Memory B cell (primary cell): Measurements from ENCODE around the gene BACH2.
"Not testable (repeated sequence)": the region's sequence is repeated elsewhere in the genome, so short reads cannot be mapped to it uniquely, and the experiment has no call there.

Experiments
- ATAC-seq: fragments of 150-1000 bp; cut with Tn5 transposase; 2 replicates; pipeline ENCODE4 v1.10.0; 2021; ENCODE audit warnings: low read depth, mild to moderate bottlenecking, moderate library complexity
- DNase-seq, 2 donors: peaks; one replicate each; pipeline ENCODE4 v3.0.0; 2022; ENCODE audit warnings: low spot score in 2 of 2
- H3K27ac Mint-ChIP-seq: one replicate; pipeline ENCODE4 v1.8.0; 2022; ENCODE audit warnings: mild to moderate bottlenecking, moderate library complexity, mixed read lengths
- H3K27me3 Mint-ChIP-seq: one replicate; pipeline ENCODE4 v1.8.0; 2022; ENCODE audit warnings: mixed read lengths
- H3K36me3 Mint-ChIP-seq: one replicate; pipeline ENCODE4 v1.8.0; 2022; ENCODE audit warnings: mild to moderate bottlenecking, mixed read lengths
- H3K4me1 Mint-ChIP-seq: one replicate; pipeline ENCODE4 v1.8.0; 2022; ENCODE audit warnings: mixed read lengths
- H3K4me3 Mint-ChIP-seq: one replicate; pipeline ENCODE4 v1.8.0; 2022; ENCODE audit warnings: mild to moderate bottlenecking, moderate library complexity, mixed read lengths
- H3K9me3 Mint-ChIP-seq: one replicate; pipeline ENCODE4 v1.8.0; 2022; ENCODE audit warnings: mixed read lengths

Gene BACH2

GRCh38 chr6:90296341-90297114, at the start of gene BACH2:
TSS of gene BACH2 (minus strand) at chr6:90296843. CDS start at chr6:90008844, 287,999 bp downstream.
- ATAC-seq (peak; percentile 69), DNase-seq (peak; percentile 83 to 93)
- Mint-ChIP-seq H3K27me3 (no peaks in the 10 kb centered on the region), H3K36me3 (no peaks in the 10 kb centered on the region), H3K4me1 (peaks cover 23% of the 10 kb centered on the region), H3K27ac (peak within 1 kb of the TSS; percentile 97), H3K9me3 (no peaks in the 10 kb centered on the region), H3K4me3 (peak within 1 kb of the TSS; percentile 94)

- H3K27me3 Mint-ChIP-seq = peaks cover 3% of the 10 kb centered on the region
- H3K4me1 Mint-ChIP-seq = peaks cover 10% of the 10 kb centered on the region
- no peak overlapping the region for H3K27ac Mint-ChIP-seq
- peaks cover 2% of the 10 kb centered on the region for H3K9me3 Mint-ChIP-seq
- H3K4me3 Mint-ChIP-seq = no peak overlapping the region
- no peak for DNase-seq
- no peaks in the 10 kb centered on the region for H3K36me3 Mint-ChIP-seq
- no peak for ATAC-seq
Measured at GRCh38 chr6:90343576-90343975, 46.9 kb upstream of the BACH2 start.

GRCh38 chr6:90338409-90338808, 41.8 kb upstream of the BACH2 start:
- peaks cover 2% of the 10 kb centered on the region for H3K27me3 Mint-ChIP-seq
- H3K36me3 Mint-ChIP-seq = peaks cover 6% of the 10 kb centered on the region
- ATAC-seq = no peak
- peaks cover 2% of the 10 kb centered on the region for H3K4me1 Mint-ChIP-seq
- no peak overlapping the region for H3K27ac Mint-ChIP-seq
- DNase-seq = no peak
- H3K9me3 Mint-ChIP-seq = peaks cover 5% of the 10 kb centered on the region
- no peak overlapping the region for H3K4me3 Mint-ChIP-seq

DNA sequence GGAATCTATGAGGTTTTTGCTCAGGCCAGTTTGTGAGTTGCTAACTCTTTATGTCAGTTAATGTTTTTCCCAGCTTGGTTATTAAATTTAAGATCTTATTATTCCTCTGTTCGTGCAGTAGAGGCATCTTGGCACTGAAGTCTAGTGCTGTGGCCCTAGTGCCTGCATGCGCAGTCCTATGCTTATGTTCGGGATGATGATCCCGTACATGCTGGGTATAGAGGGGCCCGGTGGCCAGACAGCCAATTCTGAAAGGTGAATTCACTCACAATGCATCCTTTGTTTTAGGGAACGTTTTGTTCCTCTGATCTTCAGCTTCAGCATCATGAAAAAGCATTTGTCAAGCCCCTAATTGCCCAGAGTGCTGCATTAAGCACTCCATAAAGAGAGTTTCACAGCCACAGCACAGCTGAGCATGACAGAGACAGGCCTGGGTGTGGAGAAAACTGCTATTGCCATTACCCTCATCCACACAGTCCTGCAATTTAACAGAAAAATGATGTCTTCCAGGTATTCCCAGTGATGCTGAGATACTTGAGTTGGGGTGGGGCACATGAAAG, 39.8 kb upstream of the BACH2 start:
- Mint-ChIP-seq H3K36me3 (peaks cover 6% of the 10 kb centered on the region), H3K27ac (no peak overlapping the region)
- no peak for ATAC-seq

DNA sequence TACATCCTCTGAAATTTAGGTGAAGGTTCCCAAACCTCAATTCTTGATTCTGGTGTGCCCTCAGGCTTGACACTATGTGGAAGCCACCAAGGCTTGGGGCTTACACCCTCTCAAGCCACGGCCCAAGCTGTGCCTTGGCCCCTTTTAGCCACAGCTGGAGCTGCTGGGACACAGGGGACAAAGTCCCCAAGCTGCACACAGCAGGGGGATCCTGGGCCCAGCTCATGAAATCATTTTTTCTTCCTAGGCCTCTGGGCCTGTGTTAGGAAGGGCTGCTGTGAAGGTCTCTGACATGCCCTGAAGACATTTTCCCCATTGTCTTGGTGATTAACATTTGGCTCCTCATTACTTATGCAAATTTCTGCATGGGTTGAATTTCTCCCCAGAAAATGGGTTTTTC, 37.3 kb upstream of the BACH2 start:
- ATAC-seq (no peak), DNase-seq (no peak)
- Mint-ChIP-seq H3K4me3 (no peak overlapping the region), H3K36me3 (peaks cover 6% of the 10 kb centered on the region), H3K27me3 (peaks cover 1% of the 10 kb centered on the region), H3K27ac (no peak overlapping the region), H3K9me3 (peaks cover 3% of the 10 kb centered on the region), H3K4me1 (peaks cover 2% of the 10 kb centered on the region)

More for the DNA sequence above, 39.8 kb upstream of the BACH2 start:
- no peak overlapping the region for H3K4me3 Mint-ChIP-seq
- peaks cover 5% of the 10 kb centered on the region for H3K9me3 Mint-ChIP-seq
- no peak for DNase-seq
- H3K4me1 Mint-ChIP-seq = no peaks in the 10 kb centered on the region
- peaks cover 1% of the 10 kb centered on the region for H3K27me3 Mint-ChIP-seq

DNA sequence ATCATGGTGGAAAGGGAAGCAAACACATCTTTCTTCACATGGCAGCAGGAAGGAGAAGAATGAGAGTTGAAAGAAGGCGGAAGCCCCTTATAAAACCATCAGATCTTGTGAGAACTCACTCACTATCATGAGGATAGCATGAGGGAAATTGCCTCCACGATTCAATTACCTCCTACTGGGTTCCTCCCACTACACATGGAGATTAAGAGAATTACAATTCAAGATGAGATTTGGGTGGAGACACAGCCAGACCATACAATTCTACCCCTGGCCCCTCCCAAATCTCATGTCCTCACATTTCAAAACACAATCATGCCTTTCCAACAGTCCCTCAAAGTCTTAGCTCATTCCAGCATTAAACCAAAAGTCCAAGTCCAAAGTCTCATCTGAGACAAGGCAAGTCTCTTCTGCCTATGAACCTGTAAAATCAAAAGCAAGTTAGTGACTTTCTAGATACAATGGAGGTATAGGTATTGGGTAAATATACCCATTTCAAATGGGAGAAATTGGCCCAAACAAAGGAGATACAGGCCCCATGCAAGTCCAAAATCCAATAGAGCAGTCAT, 36.4 kb upstream of the BACH2 start:
- not testable (repeated sequence) for H3K36me3 Mint-ChIP-seq, H3K4me1 Mint-ChIP-seq, H3K9me3 Mint-ChIP-seq, H3K27me3 Mint-ChIP-seq, ATAC-seq, DNase-seq, H3K27ac Mint-ChIP-seq, H3K4me3 Mint-ChIP-seq

- peaks cover 2% of the 10 kb centered on the region for H3K4me1 Mint-ChIP-seq
- H3K36me3 Mint-ChIP-seq = peaks cover 4% of the 10 kb centered on the region
- DNase-seq (no peak), ATAC-seq (no peak)
- no peak overlapping the region for H3K27ac Mint-ChIP-seq
- H3K9me3 Mint-ChIP-seq = peaks cover 3% of the 10 kb centered on the region
- peaks cover 1% of the 10 kb centered on the region for H3K27me3 Mint-ChIP-seq
- H3K4me3 Mint-ChIP-seq = no peak overlapping the region
Measured at GRCh38 chr6:90329386-90330077, 32.9 kb upstream of the BACH2 start.

GRCh38 chr6:90328004-90328403, 31.4 kb upstream of the BACH2 start:
- H3K4me3 Mint-ChIP-seq = no peak overlapping the region
- no peak for DNase-seq
- H3K9me3 Mint-ChIP-seq = no peaks in the 10 kb centered on the region
- H3K27ac Mint-ChIP-seq = no peak overlapping the region
- H3K4me1 Mint-ChIP-seq = peaks cover 2% of the 10 kb centered on the region
- ATAC-seq = no peak
- H3K36me3 Mint-ChIP-seq = no peaks in the 10 kb centered on the region
- H3K27me3 Mint-ChIP-seq = peaks cover 1% of the 10 kb centered on the region

- H3K9me3 Mint-ChIP-seq = no peaks in the 10 kb centered on the region
- H3K27ac Mint-ChIP-seq = no peak overlapping the region
- peaks cover 2% of the 10 kb centered on the region for H3K4me1 Mint-ChIP-seq
- no peak overlapping the region for H3K4me3 Mint-ChIP-seq
- H3K27me3 Mint-ChIP-seq = no peaks in the 10 kb centered on the region
- DNase-seq = no peak
- H3K36me3 Mint-ChIP-seq = no peaks in the 10 kb centered on the region
- peak; percentile 49 for ATAC-seq
Measured at GRCh38 chr6:90326404-90327057, 29.9 kb upstream of the BACH2 start.

DNA sequence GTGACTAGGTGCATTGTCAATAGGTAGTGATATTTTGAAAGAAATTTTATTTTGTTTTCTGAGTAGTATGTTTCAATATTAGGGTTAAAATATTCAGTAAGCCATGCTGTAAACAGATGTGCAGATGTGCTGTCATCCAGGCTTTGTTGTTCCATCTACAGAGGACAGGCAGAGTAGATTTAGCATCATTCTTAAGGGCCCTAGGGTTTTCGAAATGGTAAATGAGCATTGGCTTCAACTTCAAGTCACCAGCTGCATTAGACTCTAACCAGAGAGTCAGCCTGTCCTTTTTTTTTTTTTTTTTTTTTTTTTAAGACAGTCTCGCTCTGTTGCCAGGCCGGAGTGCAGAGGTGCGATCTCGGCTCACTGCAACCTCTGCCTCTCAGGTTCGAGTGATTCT, 27.1 kb upstream of the BACH2 start:
- DNase-seq = no peak
- no peaks in the 10 kb centered on the region for H3K9me3 Mint-ChIP-seq
- no peak for ATAC-seq
- no peak overlapping the region for H3K27ac Mint-ChIP-seq
- H3K27me3 Mint-ChIP-seq = no peaks in the 10 kb centered on the region
- peaks cover 7% of the 10 kb centered on the region for H3K4me1 Mint-ChIP-seq
- H3K36me3 Mint-ChIP-seq = no peaks in the 10 kb centered on the region
- no peak overlapping the region for H3K4me3 Mint-ChIP-seq

- DNase-seq (no peak), ATAC-seq (no peak)
- H3K9me3 Mint-ChIP-seq = no peaks in the 10 kb centered on the region
- H3K36me3 Mint-ChIP-seq = no peaks in the 10 kb centered on the region
- H3K4me3 Mint-ChIP-seq = no peak overlapping the region
- no peak overlapping the region for H3K27ac Mint-ChIP-seq
- no peaks in the 10 kb centered on the region for H3K27me3 Mint-ChIP-seq
- peaks cover 7% of the 10 kb centered on the region for H3K4me1 Mint-ChIP-seq
Measured at GRCh38 chr6:90322976-90323474, 26.4 kb upstream of the BACH2 start.

DNA sequence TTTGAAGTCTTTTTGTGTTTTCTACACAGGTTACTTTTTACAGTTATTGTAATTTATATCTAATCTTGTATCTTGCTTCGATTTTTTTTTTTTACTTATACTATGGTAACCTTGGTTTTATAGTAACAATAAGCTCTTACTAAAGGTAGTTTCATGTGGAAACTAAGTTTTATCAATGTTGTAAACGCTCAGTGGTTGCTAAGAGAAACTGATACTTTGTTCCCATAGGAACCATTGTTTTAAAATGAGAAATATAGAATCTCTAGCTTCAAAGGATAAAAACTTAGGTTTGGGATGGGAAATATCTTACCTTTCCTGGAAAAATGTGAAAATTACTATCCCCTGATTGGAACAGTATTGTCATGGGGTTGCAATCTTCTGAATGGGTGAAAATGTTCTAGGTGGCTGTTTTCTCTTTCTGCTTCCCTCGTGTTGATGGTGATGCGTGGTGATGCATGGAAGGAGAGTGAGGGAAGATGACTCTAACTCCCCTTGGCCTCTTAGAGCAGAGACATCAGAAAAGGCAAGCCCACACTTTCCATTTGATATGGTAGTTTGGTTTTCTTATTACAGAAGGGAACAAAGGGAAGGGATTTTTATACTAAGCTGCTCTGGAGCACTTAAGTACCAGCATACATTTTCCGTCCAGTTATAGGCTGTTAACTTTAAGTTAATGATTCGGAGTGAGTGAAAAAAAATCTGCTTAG, 23.5 kb upstream of the BACH2 start:
- ATAC-seq (no peak), DNase-seq (no peak)
- H3K9me3 Mint-ChIP-seq = no peaks in the 10 kb centered on the region
- no peaks in the 10 kb centered on the region for H3K36me3 Mint-ChIP-seq
- H3K27ac Mint-ChIP-seq = no peak overlapping the region
- H3K27me3 Mint-ChIP-seq = no peaks in the 10 kb centered on the region
- H3K4me1 Mint-ChIP-seq = peaks cover 16% of the 10 kb centered on the region
- H3K4me3 Mint-ChIP-seq = no peak overlapping the region

DNA sequence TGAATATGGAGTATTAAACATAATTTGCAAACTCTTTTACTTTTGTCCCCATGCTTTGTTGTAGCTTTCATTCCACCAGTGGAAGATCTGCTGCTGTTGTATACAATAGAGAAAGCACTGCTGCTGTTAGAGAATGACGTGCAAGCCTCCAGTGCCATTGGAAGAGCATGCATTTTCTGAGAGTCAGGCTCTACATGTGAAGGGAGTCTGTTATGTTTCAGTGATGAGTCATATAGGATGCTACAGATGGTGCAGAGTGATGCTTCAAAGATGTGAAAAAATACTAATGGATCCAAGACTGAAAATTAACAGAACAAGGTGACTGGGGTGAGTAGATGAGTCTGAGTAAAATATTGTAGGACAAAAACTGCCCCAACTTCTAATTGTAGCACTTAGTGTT, 22.4 kb upstream of the BACH2 start:
- Mint-ChIP-seq H3K4me3 (no peak overlapping the region), H3K36me3 (no peaks in the 10 kb centered on the region), H3K9me3 (no peaks in the 10 kb centered on the region), H3K27ac (no peak overlapping the region), H3K27me3 (no peaks in the 10 kb centered on the region), H3K4me1 (peaks cover 22% of the 10 kb centered on the region)
- DNase-seq = no peak
- ATAC-seq = no peak
